Peyer's patch (tissue), 4 donors: ENCODE data around the gene PSMC3. TPM values are rescaled to one million over a fixed set of nuclear protein-coding genes. Genes with fewer than 3 reads are reported as not detected.

Experiments
- DNase-seq, 3 donors: peaks; one replicate each; pipeline ENCODE4 v3.0.0-alpha.2; 2017 to 2019
- H3K27ac ChIP-seq, 4 donors: fragments of 200-600 bp; sonication (generic); one replicate each; pipeline ENCODE4 v1.5.1; 2016 to 2019
- H3K27me3 ChIP-seq, 2 donors: fragments of 200-600 bp; sonication (generic); one replicate each; pipeline ENCODE4 v1.5.1; 2019
- H3K36me3 ChIP-seq, 3 donors: fragments of 200-600 bp; sonication (generic); one replicate each; pipeline ENCODE4 v1.5.1; 2016 to 2019
- H3K4me1 ChIP-seq, 4 donors: fragments of 200-600 bp; sonication (generic); one replicate each; pipeline ENCODE4 v1.5.1; 2016 to 2019
- H3K4me3 ChIP-seq, 4 donors: fragments of 200-600 bp; sonication (generic); 1 replicate in 3 of 4; 2 replicates in 1 of 4; pipeline ENCODE4 v1.5.1; 2016 to 2019; ENCODE audit warnings: mild to moderate bottlenecking in 1 of 4
- H3K9me3 ChIP-seq, 4 donors: fragments of 200-600 bp; sonication (generic); one replicate each; pipeline ENCODE4 v1.5.1; 2016 to 2019; ENCODE audit warnings: mild to moderate bottlenecking in 1 of 4
- POLR2A ChIP-seq, 2 donors: fragments of 450-650 bp; IDR thresholded peaks; one replicate each; pipeline ENCODE4 v1.5.1; 2017; ENCODE audit warnings: antibody characterized with exemption in 2 of 2, mild to moderate bottlenecking in 2 of 2, moderate library complexity in 2 of 2
- total RNA-seq, 4 donors: library from RNA; depleted of rRNA; stranded (reverse); fragments of >200 nt; gene quantifications; one replicate each; pipeline ENCODE4 v1.1.0, GENCODE V29; 2016
- TF ChIP-seq, protein P1 (sequence below), 6 experiments: fragments of 450-650 bp in 4 of 6; fragments of 200-600 bp in 2 of 6; sonication (generic) in 1 of 6; IDR thresholded peaks; one replicate each; pipeline ENCODE4 v1.5.1; 2017 to 2019; ENCODE audit warnings: antibody characterized with exemption in 6 of 6, mild to moderate bottlenecking in 3 of 6, moderate library complexity in 1 of 6

The PSMC3 gene
- total RNA-seq, 4 donors from 2014 or later = 47.6 to 121 (median 70.9) TPM

DNA sequence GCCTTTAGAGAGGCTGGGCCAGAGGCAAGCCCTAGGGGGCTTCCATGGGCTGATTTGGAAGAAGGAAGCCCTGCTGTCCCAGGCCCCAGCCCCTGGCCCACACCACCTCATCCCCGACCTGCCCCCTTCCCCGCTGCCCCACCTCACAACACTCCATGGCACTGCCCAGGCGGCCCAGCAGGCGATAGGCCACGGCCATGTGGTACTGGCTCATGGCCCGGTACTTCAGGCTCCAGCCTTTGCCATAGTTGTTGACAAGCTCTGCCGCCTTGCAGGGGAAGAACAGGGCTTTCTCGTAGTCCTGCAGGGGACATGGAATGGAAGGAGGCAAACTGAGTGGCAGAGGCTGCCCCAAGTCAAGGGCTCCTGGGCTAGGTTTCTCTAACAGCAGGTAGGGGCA is 16.3 kb upstream of the PSMC3 start:
- TF ChIP-seq, protein P1, sequence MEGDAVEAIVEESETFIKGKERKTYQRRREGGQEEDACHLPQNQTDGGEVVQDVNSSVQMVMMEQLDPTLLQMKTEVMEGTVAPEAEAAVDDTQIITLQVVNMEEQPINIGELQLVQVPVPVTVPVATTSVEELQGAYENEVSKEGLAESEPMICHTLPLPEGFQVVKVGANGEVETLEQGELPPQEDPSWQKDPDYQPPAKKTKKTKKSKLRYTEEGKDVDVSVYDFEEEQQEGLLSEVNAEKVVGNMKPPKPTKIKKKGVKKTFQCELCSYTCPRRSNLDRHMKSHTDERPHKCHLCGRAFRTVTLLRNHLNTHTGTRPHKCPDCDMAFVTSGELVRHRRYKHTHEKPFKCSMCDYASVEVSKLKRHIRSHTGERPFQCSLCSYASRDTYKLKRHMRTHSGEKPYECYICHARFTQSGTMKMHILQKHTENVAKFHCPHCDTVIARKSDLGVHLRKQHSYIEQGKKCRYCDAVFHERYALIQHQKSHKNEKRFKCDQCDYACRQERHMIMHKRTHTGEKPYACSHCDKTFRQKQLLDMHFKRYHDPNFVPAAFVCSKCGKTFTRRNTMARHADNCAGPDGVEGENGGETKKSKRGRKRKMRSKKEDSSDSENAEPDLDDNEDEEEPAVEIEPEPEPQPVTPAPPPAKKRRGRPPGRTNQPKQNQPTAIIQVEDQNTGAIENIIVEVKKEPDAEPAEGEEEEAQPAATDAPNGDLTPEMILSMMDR (IDR thresholded peaks at IDR 0.05) = no peak
- no peak for TF ChIP-seq POLR2A (IDR thresholded peaks at IDR 0.05)
- H3K27me3 ChIP-seq = no peaks in the 10 kb centered on the region
- no peaks in the 10 kb centered on the region for H3K36me3 ChIP-seq
- H3K4me1 ChIP-seq = no peaks in the 10 kb centered on the region
- DNase-seq = no peak
- no peak overlapping the region for H3K4me3 ChIP-seq
- H3K27ac ChIP-seq = no peak overlapping the region
- H3K9me3 ChIP-seq = no peaks in the 10 kb centered on the region

DNA sequence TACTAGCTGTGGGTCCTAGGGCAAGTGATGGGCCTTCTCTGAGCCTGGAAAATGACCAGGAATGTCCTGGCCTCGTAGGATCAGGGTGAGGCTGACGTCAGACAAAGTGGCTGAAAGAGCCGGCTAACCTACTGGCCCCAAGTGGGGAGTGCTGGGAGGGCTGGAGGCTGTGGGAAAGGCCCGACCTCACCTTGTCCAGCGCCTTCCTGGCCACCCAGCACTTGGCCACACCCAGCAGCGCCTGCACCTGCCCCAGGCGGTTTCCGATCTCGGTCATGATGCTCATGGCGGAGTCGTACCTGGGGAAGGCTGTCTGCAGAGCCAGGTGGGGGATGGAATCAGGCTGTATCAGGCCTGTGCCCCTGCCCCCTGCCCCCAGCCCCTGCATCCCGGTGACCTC is 15.2 kb upstream of the PSMC3 start:
- DNase-seq = no peak
- Histone ChIP-seq H3K4me1 (no peaks in the 10 kb centered on the region), H3K27me3 (no peaks in the 10 kb centered on the region), H3K27ac (no peak overlapping the region), H3K9me3 (no peaks in the 10 kb centered on the region), H3K4me3 (no peak overlapping the region), H3K36me3 (no peaks in the 10 kb centered on the region)
- TF ChIP-seq, protein P1 (IDR thresholded peaks at IDR 0.05) = no peak
- no peak for TF ChIP-seq POLR2A (IDR thresholded peaks at IDR 0.05)

DNA sequence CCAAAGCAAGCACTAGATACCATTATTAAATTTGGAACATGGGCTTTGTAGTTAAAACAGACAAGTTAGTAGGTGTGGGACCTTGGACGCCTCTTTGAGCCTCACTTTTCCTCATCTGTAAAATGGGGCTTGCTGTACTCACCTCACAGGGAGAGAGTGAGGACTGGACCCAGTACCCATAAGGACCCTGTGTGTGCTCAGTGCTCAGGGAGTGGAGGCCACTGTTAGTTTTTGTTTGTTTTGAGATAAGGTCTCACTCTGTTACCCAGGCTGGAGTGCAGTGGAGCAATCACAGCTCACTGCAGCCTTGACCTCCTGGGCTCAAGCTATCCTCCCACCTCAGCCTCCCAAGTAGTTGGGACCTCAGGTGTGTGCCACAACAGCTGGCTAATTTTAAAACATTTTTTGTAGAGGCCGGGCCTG is 13.8 kb upstream of the PSMC3 start:
- Histone ChIP-seq H3K9me3 (no peaks in the 10 kb centered on the region), H3K4me1 (no peaks in the 10 kb centered on the region), H3K27ac (no peak overlapping the region), H3K36me3 (no peaks in the 10 kb centered on the region), H3K27me3 (no peaks in the 10 kb centered on the region), H3K4me3 (no peak overlapping the region)
- DNase-seq = no peak
- TF ChIP-seq, protein P1 (IDR thresholded peaks at IDR 0.05) = no peak
- TF ChIP-seq POLR2A (IDR thresholded peaks at IDR 0.05) = no peak

DNA sequence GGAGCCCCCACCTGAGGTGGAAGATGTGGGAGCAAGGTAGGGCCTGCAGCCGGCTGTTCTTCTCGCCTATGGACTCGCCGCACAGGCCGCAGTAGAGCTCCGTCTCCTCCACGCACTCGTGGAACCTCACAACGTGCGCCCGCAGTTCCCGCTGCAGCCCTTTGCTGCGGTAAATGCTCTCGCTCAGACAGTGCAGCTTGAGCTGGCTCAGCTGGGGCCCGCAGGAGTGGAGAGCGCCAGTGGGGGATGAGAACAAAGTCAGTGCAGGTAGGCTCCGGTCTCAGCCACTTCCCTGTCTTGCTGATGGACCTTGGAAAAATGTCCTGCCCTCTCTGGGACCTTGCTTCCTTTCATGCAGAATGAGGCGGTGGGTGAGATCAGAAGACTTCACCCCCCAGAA is 12.5 kb upstream of the PSMC3 start:
- no peaks in the 10 kb centered on the region for H3K4me1 ChIP-seq
- no peak overlapping the region for H3K27ac ChIP-seq
- no peaks in the 10 kb centered on the region for H3K9me3 ChIP-seq
- H3K36me3 ChIP-seq = no peaks in the 10 kb centered on the region
- TF ChIP-seq, protein P1 (IDR thresholded peaks at IDR 0.05) = no peak
- no peak for TF ChIP-seq POLR2A (IDR thresholded peaks at IDR 0.05)
- no peak overlapping the region for H3K4me3 ChIP-seq
- DNase-seq = no peak
- no peaks in the 10 kb centered on the region for H3K27me3 ChIP-seq

DNA sequence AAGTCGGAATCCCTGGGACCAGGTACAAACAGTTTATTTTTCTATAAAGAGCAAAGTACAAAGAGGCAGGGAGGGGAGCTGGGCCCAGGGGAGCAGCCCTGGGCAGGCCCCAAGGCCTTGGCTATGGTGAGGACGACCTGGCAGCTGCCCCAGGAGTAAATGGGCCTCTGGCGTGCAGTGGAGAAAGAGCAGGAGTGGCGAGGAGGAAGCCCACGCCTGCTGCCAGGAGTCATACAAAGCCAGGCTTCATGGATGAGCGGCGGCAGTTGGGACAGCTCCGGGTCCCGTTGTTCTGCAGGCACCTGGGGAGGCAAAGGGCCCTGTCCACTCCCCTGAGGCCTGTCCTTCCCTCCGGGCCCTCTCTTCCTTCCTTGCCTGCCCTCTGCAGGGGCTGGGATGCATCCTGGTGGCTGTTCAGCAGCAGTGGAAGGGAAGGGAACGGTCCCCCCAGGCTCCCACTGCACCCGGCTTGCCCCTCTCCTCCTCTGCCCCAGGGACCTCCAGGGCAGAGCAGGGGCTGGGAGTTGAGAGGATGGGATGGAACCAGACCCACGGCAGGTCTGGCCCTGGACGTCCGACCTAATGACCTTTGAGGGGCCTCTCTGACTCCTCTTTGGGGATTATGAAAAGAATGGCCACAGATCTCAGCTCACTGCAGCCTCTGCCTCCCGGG is 11.6 kb upstream of the PSMC3 start:
- Histone ChIP-seq H3K27ac (no peak overlapping the region), H3K9me3 (no peaks in the 10 kb centered on the region), H3K36me3 (no peaks in the 10 kb centered on the region), H3K4me1 (no peaks in the 10 kb centered on the region), H3K4me3 (no peak overlapping the region), H3K27me3 (no peaks in the 10 kb centered on the region)
- TF ChIP-seq, protein P1 (IDR thresholded peaks at IDR 0.05) = no peak
- no peak for TF ChIP-seq POLR2A (IDR thresholded peaks at IDR 0.05)
- no peak for DNase-seq
